CD4-positive, alpha-beta T cell treated with Interleukin-6 for 4 hours (primary cell): ENCODE measurements around the gene HGF.
"Not testable (repeated sequence)": the region's sequence is repeated elsewhere in the genome, so short reads cannot be mapped to it uniquely, and the experiment has no call there.

Experiments
- DNase-seq: peaks from one replicate; pipeline ENCODE4 v3.0.0-alpha.2; 2020; ENCODE audit warnings: mixed read lengths

HGF gene

GRCh38 chr7:81769891-81770727 lies at the start of gene HGF:
Gene HGF, minus strand, starts transcription at chr7:81770047. Its CDS starts 76 bp downstream, at chr7:81769971.
- no peak for DNase-seq

DNA sequence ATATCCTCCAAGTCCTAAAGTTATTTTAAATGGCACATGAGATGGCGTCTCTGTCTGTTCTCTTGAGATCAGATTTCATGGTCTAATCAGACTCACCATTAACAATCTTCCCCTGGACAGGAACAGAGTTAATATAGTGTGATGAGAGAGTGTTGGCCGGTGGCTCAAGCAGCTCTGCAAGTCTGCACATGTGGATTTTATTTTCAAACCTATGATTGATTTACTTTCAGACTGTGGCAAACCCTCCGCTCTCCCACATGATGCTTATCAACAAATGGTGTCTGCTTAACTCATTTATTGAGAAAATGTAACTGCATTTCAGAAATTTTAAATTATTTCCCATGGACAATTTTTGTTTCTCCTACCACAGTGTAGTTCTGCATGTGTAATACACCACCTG lies 46.5 kb upstream of the HGF start:
- no peak for DNase-seq

DNA sequence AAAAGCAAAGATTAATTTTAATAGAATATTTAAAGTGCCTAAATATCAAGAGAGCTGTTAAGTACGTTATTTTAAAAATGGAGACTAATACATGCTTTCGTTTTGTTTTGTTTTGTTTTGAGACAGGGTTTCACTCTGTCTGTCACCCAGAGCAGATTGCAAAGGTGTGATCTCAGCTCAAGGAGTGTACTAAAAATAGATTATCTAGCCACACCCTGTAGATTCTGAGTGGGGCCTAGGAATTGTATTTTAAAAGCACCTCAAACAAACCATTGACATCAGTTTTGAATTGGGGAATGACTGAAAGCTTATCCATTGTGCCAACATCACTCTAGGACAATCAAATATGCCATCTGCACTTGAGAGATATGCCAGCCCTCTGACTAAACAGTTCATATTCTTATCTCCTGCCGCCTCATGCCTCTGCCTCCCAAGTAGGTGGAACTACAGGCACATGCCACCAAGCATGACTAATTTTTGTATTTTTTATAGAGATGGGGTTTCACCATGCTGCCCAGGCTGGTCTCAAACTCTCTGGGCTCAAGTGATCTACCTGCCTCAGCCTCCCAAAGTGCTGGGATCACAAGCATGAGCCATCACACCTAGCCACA lies 43.1 kb upstream of the HGF start:
- DNase-seq: not testable (repeated sequence)

- no peak for DNase-seq
Observed at GRCh38 chr7:81811956-81812865, 42.4 kb upstream of the HGF start.

GRCh38 chr7:81810476-81811155 lies 40.8 kb upstream of the HGF start:
- no peak for DNase-seq

- not testable (repeated sequence) for DNase-seq
Observed at GRCh38 chr7:81808310-81808709, 38.5 kb upstream of the HGF start.

DNA sequence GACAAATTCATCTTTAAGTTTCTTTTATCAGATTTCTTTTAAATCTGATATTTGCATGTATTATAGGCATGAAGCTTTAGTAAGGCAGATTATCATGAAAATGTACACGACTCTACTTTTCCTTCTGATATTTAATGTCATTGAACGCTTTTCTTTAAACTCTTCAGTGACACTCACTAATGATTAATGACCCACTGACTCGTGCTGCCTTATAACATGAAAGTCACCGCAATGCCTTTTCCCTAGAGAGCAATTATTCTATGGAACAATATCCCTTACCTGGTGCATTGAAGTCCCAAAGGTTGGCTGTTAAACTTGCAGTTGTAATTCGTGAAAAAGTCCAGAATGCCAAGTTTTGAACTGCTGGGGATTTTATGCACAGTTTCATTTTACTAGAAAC lies 33.4 kb upstream of the HGF start:
- DNase-seq: no peak

- no peak for DNase-seq
Observed at GRCh38 chr7:81802251-81802650, 32.4 kb upstream of the HGF start.

- DNase-seq: no peak
Observed at GRCh38 chr7:81801532-81801931, 31.7 kb upstream of the HGF start.

DNA sequence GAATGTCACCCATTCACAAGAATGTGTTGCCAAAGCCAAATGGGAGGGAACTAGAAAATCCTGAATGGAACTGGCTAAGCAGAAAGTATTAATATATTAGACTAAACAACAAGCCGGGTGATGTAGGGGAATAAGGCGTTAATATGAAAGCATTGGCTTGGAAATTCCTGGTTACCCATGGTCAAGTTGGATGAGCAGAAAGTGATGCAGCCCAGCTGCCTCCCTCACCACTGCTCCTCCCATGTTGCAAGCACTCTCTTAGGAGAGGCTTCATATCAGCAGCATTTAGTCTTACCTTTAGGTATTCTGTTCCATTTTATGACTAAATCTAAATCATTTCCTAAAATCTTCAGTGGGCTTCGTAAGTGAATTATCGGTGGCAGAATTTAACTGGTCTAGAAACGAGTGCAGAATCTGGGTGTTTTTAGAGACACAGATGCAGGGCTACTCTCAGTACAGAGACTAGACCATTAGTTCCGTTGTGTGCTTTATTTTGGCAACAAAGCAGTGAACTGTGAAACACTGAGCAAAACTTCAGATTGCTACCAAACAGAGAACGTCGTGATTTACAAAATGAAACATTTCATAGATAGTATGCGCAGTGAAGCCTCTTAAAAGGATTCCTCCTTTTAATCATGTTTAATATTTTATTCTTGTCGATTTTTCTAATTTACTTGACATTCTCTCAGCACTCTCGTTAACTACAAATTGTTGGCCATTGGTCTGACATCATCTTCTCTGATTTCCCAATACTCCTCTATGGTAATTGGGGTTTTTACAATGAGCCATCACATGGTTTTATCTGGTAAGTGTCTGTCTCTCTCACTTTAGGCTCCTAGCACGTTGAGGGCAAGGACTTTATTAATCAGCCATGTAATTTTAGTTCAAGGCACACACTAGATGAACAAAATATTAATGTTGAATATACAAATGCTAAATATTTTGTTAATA lies 22.0 kb upstream of the HGF start:
- no peak for DNase-seq

- DNase-seq: no peak
Observed at GRCh38 chr7:81790686-81791085, 20.8 kb upstream of the HGF start.

DNA sequence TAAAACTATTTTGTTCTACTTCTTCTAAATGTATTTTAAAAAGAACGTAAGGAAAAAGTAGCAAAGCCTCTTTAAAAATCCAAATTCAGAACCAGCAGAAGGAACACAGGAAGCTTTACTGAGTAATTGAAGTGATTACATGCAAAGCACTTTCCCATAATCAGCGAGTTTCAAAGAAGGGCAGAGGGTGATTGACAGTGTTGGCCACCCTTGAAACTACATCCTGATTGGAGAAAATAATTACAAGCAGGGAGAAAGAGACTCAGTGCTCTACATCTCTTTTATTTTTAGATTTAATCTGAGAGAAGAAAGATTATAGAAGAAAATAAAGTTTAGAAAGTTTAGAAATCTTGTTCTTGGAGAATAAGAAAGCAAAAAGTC lies 20.3 kb upstream of the HGF start:
- DNase-seq: no peak

DNA sequence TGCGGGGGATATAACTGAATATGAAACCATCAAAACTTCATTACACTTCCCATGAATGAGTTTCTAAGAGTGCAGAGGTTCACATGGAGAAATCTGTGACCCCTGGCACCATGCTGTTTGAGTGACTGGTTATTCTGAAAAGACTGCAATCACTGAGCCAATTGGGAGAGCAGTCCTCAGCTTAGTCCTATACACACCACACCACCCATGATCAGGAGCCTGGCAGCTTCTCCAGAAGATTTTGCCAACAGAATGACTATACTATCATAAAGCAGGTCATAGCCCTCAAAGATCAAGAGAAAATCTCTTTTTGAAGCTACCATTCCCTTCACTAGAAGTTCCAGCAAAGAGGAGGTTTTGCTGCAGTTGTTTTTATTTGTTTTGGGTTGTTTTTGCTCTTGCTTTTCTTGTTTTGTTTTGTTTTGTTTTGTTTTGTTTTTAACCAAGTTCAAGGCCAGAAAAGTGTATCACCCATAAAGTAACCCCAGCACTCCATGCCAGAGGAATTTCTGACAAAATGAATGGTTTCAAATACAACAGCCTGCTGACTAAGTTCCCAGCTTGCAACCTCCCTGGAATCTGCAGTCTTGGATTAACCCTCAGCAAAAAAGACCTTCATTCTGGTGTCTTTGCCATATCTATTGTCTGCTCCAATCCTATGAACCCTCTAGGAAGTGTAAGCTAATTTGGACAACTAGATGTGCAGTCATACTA lies 19.7 kb upstream of the HGF start:
- DNase-seq: no peak

GRCh38 chr7:81788246-81788645 lies 18.4 kb upstream of the HGF start:
- no peak for DNase-seq

- DNase-seq: no peak
Observed at GRCh38 chr7:81783818-81784217, 14.0 kb upstream of the HGF start.

GRCh38 chr7:81780914-81781693 lies 11.3 kb upstream of the HGF start:
- no peak for DNase-seq

GRCh38 chr7:81779706-81780105 lies 9.9 kb upstream of the HGF start:
- no peak for DNase-seq

GRCh38 chr7:81777697-81778096 lies 7.8 kb upstream of the HGF start:
- no peak for DNase-seq

- no peak for DNase-seq
Observed at GRCh38 chr7:81776948-81777630, 7.2 kb upstream of the HGF start.

- DNase-seq: no peak
Observed at GRCh38 chr7:81776161-81776560, 6.3 kb upstream of the HGF start.
